SU-DHL-6 (cell line): ENCODE data around the gene SCIMP.

Experiments
- CTCF ChIP-seq: fragments of 200-600 bp; sonication (generic); IDR thresholded peaks from one replicate; pipeline ENCODE4 v1.5.1; 2017; ENCODE audit warnings: antibody characterized with exemption, mild to moderate bottlenecking, low read length, moderate library complexity; ENCODE audit not compliant: insufficient read depth, poor library complexity, severe bottlenecking
- EZH2phosphoT487 ChIP-seq: fragments of 200-600 bp; sonication (generic), shearing (Covaris generic); conservative IDR thresholded peaks from 2 replicates; pipeline ENCODE4 v1.6.1; 2018; ENCODE audit warnings: mild to moderate bottlenecking, antibody characterized with exemption, low read length, moderate library complexity, mixed read lengths

DNA sequence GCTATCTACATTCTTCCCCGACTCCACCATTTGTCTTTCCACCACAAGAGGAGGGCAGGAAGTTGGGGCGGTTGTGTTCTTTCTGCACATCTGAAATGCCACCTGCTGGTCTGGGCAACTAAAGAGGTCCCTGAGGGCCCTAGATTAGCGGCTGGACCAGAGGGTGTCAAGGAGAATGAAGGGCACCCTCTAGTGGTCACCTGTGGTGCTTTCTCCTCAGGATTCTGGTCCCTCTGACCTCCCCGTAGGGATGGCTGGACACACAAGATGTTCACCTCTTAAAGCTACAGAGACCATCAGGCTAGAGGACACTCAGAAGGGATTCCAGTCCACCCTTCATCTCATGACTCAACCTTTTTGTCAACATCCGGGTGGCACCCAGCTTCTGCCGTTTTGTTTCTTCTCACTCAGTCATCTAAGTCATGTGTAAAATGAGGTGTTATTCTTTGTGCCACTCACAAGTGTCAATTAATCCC, 2.9 kb upstream of the SCIMP start:
- TF ChIP-seq CTCF (peak; percentile 97), EZH2phosphoT487 (no peak)
